DOHH2 (cell line): ENCODE measurements around the gene SNRK.

Source experiments
- H3F3A ChIP-seq: fragments of 200-600 bp; sonication (generic), shearing (Covaris generic); 2 replicates; pipeline ENCODE4 v1.6.0; 2016; ENCODE audit warnings: antibody characterized with exemption, mild to moderate bottlenecking; ENCODE audit not compliant: control insufficient read depth, insufficient read depth
- H3K27ac ChIP-seq: fragments of 200-600 bp; sonication (generic); 2 replicates; pipeline ENCODE4 v1.5.1; 2014; ENCODE audit warnings: low read depth, mild to moderate bottlenecking, low read length, moderate library complexity
- H3K27me3 ChIP-seq: fragments of 200-600 bp; sonication (generic); 2 replicates; pipeline ENCODE4 v1.6.1; 2014; ENCODE audit warnings: mild to moderate bottlenecking, low read length, mixed read lengths; ENCODE audit not compliant: control insufficient read depth
- H3K36me3 ChIP-seq: fragments of 200-600 bp; sonication (generic); 2 replicates; pipeline ENCODE4 v1.6.1; 2014; ENCODE audit warnings: mild to moderate bottlenecking, low read length, moderate library complexity, mixed read lengths; ENCODE audit not compliant: control insufficient read depth
- H3K4me1 ChIP-seq: fragments of 200-600 bp; sonication (generic); 2 replicates; pipeline ENCODE4 v1.6.1; 2014; ENCODE audit warnings: mild to moderate bottlenecking, low read length, mixed read lengths; ENCODE audit not compliant: control insufficient read depth
- H3K4me2 ChIP-seq: fragments of 200-600 bp; sonication (generic); 2 replicates; pipeline ENCODE4 v1.6.0; 2014; ENCODE audit warnings: mild to moderate bottlenecking, low read length, moderate library complexity
- H3K4me3 ChIP-seq: fragments of 200-600 bp; sonication (generic); 2 replicates; pipeline ENCODE4 v1.5.1; 2014; ENCODE audit warnings: mild to moderate bottlenecking, low read length, mixed read lengths
- H3K79me2 ChIP-seq: fragments of 200-600 bp; sonication (generic); 2 replicates; pipeline ENCODE4 v1.6.1; 2014; ENCODE audit warnings: mild to moderate bottlenecking, low read length, mixed read lengths; ENCODE audit not compliant: control insufficient read depth
- H3K9me2 ChIP-seq: fragments of 200-600 bp; sonication (generic); replicated peaks from 2 replicates; pipeline ENCODE4 v1.6.1; 2014; ENCODE audit warnings: mild to moderate bottlenecking, low read length, mixed read lengths; ENCODE audit not compliant: control insufficient read depth
- H3K9me3 ChIP-seq: fragments of 200-600 bp; sonication (generic); 2 replicates; pipeline ENCODE4 v1.6.1; 2014; ENCODE audit warnings: antibody characterized with exemption, low read length, mixed read lengths; ENCODE audit not compliant: control insufficient read depth, insufficient read depth
- H4K20me1 ChIP-seq: fragments of 200-600 bp; sonication (generic); 2 replicates; pipeline ENCODE4 v1.6.0; 2014; ENCODE audit warnings: low read depth, mild to moderate bottlenecking, antibody characterized with exemption, low read length, moderate library complexity; ENCODE audit not compliant: control insufficient read depth, insufficient read depth
- CTCF ChIP-seq: fragments of 200-600 bp; sonication (generic); IDR thresholded peaks from one replicate; pipeline ENCODE4 v1.5.1; 2014; ENCODE audit warnings: antibody characterized with exemption, mild to moderate bottlenecking, low read depth, low read length; ENCODE audit not compliant: poor library complexity, severe bottlenecking
- EZH2phosphoT487 ChIP-seq: fragments of 200-600 bp; sonication (generic); IDR thresholded peaks from 2 replicates; pipeline ENCODE4 v1.6.1; 2017; ENCODE audit warnings: borderline replicate concordance, mild to moderate bottlenecking, antibody characterized with exemption, low read length, moderate library complexity, mixed read lengths

The SNRK gene

DNA sequence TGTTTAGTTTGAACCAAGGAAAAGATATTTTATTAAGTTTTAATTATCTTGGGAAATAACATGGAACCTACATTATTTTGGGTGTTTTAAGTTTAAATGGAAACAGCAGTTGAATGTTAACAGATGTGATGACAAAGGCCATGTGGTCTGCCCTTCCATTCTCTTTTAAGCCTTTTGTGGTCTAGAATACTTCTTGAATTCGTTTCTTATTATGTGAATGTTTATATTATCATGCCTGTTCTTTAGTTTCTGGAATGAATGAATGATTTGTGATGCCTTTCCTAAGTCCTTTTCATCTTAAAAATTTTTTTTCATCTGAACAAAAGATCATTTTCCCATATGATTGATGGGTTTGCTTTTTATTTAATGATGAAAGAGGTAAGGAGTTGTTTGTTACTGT, 44.6 kb downstream of the SNRK start:
- Histone ChIP-seq H4K20me1 (no peaks in the 10 kb centered on the region), H3K36me3 (no peaks in the 10 kb centered on the region; the same call in 1 of the 2 replicates), H3K27ac (no peak overlapping the region), H3K4me2 (no peak overlapping the region), H3K4me1 (no peaks in the 10 kb centered on the region), H3K27me3 (no peaks in the 10 kb centered on the region), H3K79me2 (peaks cover 16% of the 10 kb centered on the region), H3F3A (no peaks in the 10 kb centered on the region), H3K9me3 (peaks cover 7% of the 10 kb centered on the region; the same call in 1 of the 2 replicates), H3K4me3 (no peak overlapping the region), H3K9me2 (no peaks in the 10 kb centered on the region)
- TF ChIP-seq EZH2phosphoT487: no peak
- TF ChIP-seq CTCF: no peak

GRCh38 chr3:43331381-43331780, 45.0 kb downstream of the SNRK start:
- Histone ChIP-seq H3K4me2 (no peak overlapping the region), H3K4me1 (no peaks in the 10 kb centered on the region), H4K20me1 (no peaks in the 10 kb centered on the region), H3K36me3 (no peaks in the 10 kb centered on the region; the same call in 1 of the 2 replicates), H3F3A (no peaks in the 10 kb centered on the region), H3K9me3 (peaks cover 11% of the 10 kb centered on the region; the same call in 1 of the 2 replicates), H3K79me2 (peaks cover 12% of the 10 kb centered on the region), H3K4me3 (no peak overlapping the region), H3K27me3 (no peaks in the 10 kb centered on the region), H3K27ac (no peak overlapping the region), H3K9me2 (no peaks in the 10 kb centered on the region)
- TF ChIP-seq CTCF: no peak
- TF ChIP-seq EZH2phosphoT487: no peak

- Histone ChIP-seq H3K9me2 (no peaks in the 10 kb centered on the region), H3K4me3 (no peak overlapping the region), H3K36me3 (peaks cover 23% of the 10 kb centered on the region), H3K9me3 (peaks cover 33% of the 10 kb centered on the region), H3K27me3 (no peaks in the 10 kb centered on the region), H3K27ac (no peak overlapping the region), H4K20me1 (no peaks in the 10 kb centered on the region), H3K4me2 (no peak overlapping the region), H3F3A (no peaks in the 10 kb centered on the region), H3K79me2 (no peaks in the 10 kb centered on the region), H3K4me1 (no peaks in the 10 kb centered on the region)
- no peak for TF ChIP-seq EZH2phosphoT487
- TF ChIP-seq CTCF: no peak
These were observed 48.6 kb downstream of the SNRK start for GRCh38 chr3:43334976-43335375.

DNA sequence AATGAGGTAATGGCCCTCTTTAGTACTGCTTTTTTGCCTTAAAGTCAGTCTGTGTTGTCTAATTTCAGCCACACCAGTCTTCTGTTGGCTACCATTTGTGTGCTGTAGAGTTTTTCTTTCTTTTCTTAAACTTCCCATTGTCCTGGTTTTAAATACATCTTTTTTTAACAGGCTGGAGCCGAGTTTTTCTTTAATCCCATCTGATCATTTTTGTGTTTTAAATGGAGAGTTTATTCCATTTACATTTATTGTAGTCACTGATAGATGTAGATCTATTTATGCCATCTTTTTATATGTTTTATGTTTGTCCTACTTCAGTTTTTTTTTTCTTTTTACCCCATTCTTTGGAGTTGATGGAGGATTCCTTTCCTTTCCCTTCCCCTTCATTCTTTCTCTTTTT, 49.5 kb downstream of the SNRK start:
- peaks cover 33% of the 10 kb centered on the region for H3K9me3 ChIP-seq
- no peak for TF ChIP-seq EZH2phosphoT487
- no peak for TF ChIP-seq CTCF
- no peaks in the 10 kb centered on the region for H3K4me1 ChIP-seq
- H3K9me2 ChIP-seq: no peaks in the 10 kb centered on the region
- H3K4me2 ChIP-seq: no peak overlapping the region
- H3K79me2 ChIP-seq: no peaks in the 10 kb centered on the region
- H3K27me3 ChIP-seq: no peaks in the 10 kb centered on the region
- H3F3A ChIP-seq: no peaks in the 10 kb centered on the region
- no peaks in the 10 kb centered on the region for H4K20me1 ChIP-seq
- H3K27ac ChIP-seq: no peak overlapping the region
- peaks cover 31% of the 10 kb centered on the region for H3K36me3 ChIP-seq
- no peak overlapping the region for H3K4me3 ChIP-seq
